HL-60 (cell line): ENCODE measurements around the gene ICOS.
A peak's percentile ranks its signal among the peaks of the same experiment; 100 is the strongest.

Source experiments
- DNase-seq, 2 experiments: peaks; one replicate each; pipeline ENCODE4 v3.0.0-alpha.2; 2010 to 2020; ENCODE audit warnings: low read depth in 1 of 2, low spot score in 1 of 2
- H3K27ac ChIP-seq: fragments of 250-450 bp; sonication (Bioruptor Pico); replicated peaks from 2 replicates; pipeline ENCODE4 v1.5.1; 2020; ENCODE audit warnings: mild to moderate bottlenecking, moderate library complexity
- H3K27me3 ChIP-seq: fragments of 250-450 bp; sonication (Bioruptor Pico); 2 replicates; pipeline ENCODE4 v1.5.1; 2021; ENCODE audit warnings: mild to moderate bottlenecking, moderate library complexity; ENCODE audit not compliant: insufficient read depth, poor library complexity, severe bottlenecking
- H3K4me3 ChIP-seq: replicated peaks from 2 replicates; pipeline ENCODE4 v1.5.1; 2011; ENCODE audit warnings: mild to moderate bottlenecking, control low read depth, low read length; ENCODE audit not compliant: insufficient read depth
- GABPA ChIP-seq: IDR thresholded peaks from 2 replicates; pipeline ENCODE4 v1.6.1; 2012; ENCODE audit warnings: low read depth
- POLR2AphosphoS5 ChIP-seq: IDR thresholded peaks from 2 replicates; pipeline ENCODE4 v1.6.1; 2012; ENCODE audit warnings: low read depth
- SPI1 ChIP-seq: IDR thresholded peaks from 2 replicates; pipeline ENCODE4 v1.6.1; 2012; ENCODE audit warnings: low read depth, mild to moderate bottlenecking, borderline replicate concordance
- TF ChIP-seq, protein P1 (sequence below): IDR thresholded peaks from 2 replicates; pipeline ENCODE4 v1.6.1; 2012; ENCODE audit warnings: low read depth; ENCODE audit not compliant: insufficient replicate concordance
- TF ChIP-seq, protein P2 (sequence below): IDR thresholded peaks from one replicate; pipeline ENCODE4 v1.5.1; 2011; ENCODE audit warnings: low read length, control low read depth, inconsistent platforms; ENCODE audit not compliant: insufficient read depth

Gene ICOS

DNA sequence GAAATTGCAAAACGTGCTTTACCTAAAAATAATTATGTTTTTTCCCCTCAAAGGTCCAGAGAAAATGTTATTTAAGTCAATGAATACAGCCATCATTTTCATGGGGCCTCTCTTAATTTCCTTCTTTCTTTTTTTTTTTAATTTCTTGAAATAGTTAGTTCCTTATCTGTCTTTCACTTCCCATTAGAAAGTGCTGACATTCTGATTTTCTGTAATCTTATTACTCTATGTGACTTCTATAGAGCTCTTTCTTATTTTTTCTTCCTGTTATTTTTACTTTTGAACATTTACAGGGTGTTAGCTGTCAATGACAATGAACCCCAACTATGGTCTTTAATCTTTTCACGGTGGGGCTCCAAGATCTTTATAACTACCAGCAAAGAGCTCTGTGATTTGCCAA is 39.0 kb upstream of the ICOS start:
- 0 out of 2 replicates have a peak, but pooled peaks have one; percentile 12 for TF ChIP-seq SPI1
- TF ChIP-seq, protein P1, sequence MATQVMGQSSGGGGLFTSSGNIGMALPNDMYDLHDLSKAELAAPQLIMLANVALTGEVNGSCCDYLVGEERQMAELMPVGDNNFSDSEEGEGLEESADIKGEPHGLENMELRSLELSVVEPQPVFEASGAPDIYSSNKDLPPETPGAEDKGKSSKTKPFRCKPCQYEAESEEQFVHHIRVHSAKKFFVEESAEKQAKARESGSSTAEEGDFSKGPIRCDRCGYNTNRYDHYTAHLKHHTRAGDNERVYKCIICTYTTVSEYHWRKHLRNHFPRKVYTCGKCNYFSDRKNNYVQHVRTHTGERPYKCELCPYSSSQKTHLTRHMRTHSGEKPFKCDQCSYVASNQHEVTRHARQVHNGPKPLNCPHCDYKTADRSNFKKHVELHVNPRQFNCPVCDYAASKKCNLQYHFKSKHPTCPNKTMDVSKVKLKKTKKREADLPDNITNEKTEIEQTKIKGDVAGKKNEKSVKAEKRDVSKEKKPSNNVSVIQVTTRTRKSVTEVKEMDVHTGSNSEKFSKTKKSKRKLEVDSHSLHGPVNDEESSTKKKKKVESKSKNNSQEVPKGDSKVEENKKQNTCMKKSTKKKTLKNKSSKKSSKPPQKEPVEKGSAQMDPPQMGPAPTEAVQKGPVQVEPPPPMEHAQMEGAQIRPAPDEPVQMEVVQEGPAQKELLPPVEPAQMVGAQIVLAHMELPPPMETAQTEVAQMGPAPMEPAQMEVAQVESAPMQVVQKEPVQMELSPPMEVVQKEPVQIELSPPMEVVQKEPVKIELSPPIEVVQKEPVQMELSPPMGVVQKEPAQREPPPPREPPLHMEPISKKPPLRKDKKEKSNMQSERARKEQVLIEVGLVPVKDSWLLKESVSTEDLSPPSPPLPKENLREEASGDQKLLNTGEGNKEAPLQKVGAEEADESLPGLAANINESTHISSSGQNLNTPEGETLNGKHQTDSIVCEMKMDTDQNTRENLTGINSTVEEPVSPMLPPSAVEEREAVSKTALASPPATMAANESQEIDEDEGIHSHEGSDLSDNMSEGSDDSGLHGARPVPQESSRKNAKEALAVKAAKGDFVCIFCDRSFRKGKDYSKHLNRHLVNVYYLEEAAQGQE = no peak
- no peak overlapping the region for H3K4me3 ChIP-seq
- no peaks in the 10 kb centered on the region for H3K27me3 ChIP-seq
- no peak for DNase-seq
- H3K27ac ChIP-seq = no peak overlapping the region

DNA sequence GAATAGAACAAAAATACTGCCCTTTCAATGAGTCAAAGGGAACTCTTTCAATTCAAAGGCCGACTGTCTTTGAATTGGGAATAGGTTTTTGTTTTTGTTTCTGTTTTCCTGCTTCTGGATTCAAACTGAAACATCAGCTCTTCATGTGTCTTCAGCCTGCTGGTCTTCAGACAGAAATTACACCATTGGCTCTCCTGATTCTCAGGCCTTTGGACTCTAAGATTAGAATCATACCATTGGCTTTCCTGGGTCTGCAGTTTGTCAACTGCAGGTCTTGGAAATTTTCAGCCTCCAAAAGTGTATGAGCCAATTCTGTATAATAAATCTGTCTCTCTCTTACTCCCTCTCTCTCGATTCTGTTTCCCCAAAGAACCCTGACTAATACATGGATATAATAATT is 37.9 kb upstream of the ICOS start:
- Histone ChIP-seq H3K4me3 (no peak overlapping the region), H3K27me3 (no peaks in the 10 kb centered on the region), H3K27ac (no peak overlapping the region)
- no peak for DNase-seq
- TF ChIP-seq, protein P2, sequence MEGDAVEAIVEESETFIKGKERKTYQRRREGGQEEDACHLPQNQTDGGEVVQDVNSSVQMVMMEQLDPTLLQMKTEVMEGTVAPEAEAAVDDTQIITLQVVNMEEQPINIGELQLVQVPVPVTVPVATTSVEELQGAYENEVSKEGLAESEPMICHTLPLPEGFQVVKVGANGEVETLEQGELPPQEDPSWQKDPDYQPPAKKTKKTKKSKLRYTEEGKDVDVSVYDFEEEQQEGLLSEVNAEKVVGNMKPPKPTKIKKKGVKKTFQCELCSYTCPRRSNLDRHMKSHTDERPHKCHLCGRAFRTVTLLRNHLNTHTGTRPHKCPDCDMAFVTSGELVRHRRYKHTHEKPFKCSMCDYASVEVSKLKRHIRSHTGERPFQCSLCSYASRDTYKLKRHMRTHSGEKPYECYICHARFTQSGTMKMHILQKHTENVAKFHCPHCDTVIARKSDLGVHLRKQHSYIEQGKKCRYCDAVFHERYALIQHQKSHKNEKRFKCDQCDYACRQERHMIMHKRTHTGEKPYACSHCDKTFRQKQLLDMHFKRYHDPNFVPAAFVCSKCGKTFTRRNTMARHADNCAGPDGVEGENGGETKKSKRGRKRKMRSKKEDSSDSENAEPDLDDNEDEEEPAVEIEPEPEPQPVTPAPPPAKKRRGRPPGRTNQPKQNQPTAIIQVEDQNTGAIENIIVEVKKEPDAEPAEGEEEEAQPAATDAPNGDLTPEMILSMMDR = no peak
- TF ChIP-seq GABPA (no peak), POLR2AphosphoS5 (no peak), SPI1 (no peak)
- TF ChIP-seq, protein P1 = no peak

DNA sequence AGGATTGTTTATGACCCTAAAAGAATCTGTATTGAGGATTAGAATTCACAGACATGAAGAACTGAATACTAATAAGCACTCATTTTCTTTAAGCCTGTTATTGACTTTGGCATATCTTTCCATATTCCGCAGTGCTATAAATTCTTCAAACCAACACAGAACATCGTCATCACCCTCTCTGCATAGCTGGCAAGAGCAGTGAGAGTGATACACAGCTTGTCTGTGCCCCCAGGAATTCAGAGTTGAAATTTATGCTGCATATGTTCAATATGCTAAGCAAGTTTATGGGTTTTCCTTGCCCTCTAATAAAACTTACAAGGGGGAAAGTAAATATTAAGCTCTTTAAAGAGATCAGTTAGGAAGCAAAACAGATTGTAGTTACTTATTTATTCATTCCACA is 36.3 kb upstream of the ICOS start:
- no peak overlapping the region for H3K4me3 ChIP-seq
- H3K27ac ChIP-seq = no peak overlapping the region
- no peak for TF ChIP-seq POLR2AphosphoS5
- TF ChIP-seq, protein P1 = no peak
- TF ChIP-seq, protein P2 = no peak
- no peak for TF ChIP-seq GABPA
- TF ChIP-seq SPI1 = no peak
- DNase-seq = no peak
- no peaks in the 10 kb centered on the region for H3K27me3 ChIP-seq

DNA sequence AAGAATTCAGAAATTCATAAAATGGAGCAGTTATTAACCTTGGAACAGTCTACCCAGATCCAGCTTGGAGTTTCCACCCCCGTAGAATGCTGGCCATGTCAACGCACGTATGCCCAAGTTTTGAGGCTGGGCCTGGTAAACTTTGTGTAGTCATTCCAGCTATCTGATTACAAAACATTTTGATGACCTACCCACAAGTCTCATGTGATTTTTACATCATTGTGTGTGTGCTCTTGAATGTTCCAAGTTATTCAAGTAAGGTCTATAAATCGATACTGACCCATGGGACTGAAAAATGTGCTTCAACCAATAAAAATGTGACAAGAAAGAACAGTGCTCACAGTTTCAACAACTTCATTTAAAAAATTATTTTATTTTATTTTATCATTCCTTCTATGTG is 32.5 kb upstream of the ICOS start:
- H3K4me3 ChIP-seq = no peak overlapping the region
- no peak for DNase-seq
- TF ChIP-seq POLR2AphosphoS5 = no peak
- TF ChIP-seq, protein P1 = no peak
- H3K27ac ChIP-seq = no peak overlapping the region
- no peaks in the 10 kb centered on the region for H3K27me3 ChIP-seq
